ENCODE measurements around the gene PPP2R2D.

DNA sequence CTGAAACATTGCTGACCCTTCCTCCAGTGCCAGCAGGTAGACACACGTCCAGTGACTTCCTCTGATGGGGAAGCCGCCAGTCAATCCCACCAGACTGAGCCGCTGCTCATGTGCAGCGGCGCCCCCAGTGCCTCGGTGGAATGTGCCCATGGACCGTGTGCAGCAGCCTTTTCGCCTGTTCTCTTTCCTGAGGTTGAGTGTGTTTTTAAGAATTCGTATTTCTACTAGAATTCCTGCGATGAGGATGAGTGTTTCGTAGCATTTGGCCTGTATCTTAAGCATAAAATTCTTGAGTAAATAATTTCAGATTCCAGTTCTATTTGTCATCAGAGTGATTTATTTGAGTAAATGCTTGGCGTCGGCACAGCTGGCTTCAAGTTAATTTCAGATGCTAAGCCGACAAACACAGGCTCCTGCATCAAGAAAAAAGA lies 45.5 kb downstream of the PPP2R2D start:
- TF ChIP-seq POLR2A (IDR thresholded peaks at IDR 0.05): no peak
- TF ChIP-seq, protein P1, sequence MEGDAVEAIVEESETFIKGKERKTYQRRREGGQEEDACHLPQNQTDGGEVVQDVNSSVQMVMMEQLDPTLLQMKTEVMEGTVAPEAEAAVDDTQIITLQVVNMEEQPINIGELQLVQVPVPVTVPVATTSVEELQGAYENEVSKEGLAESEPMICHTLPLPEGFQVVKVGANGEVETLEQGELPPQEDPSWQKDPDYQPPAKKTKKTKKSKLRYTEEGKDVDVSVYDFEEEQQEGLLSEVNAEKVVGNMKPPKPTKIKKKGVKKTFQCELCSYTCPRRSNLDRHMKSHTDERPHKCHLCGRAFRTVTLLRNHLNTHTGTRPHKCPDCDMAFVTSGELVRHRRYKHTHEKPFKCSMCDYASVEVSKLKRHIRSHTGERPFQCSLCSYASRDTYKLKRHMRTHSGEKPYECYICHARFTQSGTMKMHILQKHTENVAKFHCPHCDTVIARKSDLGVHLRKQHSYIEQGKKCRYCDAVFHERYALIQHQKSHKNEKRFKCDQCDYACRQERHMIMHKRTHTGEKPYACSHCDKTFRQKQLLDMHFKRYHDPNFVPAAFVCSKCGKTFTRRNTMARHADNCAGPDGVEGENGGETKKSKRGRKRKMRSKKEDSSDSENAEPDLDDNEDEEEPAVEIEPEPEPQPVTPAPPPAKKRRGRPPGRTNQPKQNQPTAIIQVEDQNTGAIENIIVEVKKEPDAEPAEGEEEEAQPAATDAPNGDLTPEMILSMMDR (IDR thresholded peaks at IDR 0.05): no peak
